NCI-H187 treated with DMSO at 0.1 percent for 48 hours (cell line): Measurements from ENCODE around the gene ZNF365.

ENCODE experiments used
- DNase-seq: peaks from one replicate; lab custom pipeline; 2025; lab: John Stamatoyannopoulos, UW

ZNF365 gene

DNA sequence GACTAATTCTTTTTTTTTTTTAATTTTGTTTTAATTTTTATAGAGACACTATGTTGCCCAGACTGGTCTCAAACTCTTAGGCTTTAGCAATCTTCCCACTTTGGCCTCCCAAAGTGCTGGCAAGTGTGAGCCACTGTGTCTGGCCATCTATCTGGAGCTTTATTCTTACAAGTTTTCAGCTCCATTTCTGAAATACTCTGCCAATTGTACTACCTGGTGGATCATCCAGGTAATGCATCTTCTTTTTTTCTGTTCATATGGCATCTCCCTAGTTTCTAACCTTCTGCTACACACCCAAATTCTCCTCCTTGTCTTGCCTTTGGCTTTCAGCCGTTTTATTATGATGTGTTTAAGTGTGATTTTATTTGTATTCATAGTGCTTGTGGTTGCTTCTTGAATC, 40.2 kb downstream of the ZNF365 start:
- DNase-seq: no peak

GRCh38 chr10:62422068-62422590, 48.0 kb downstream of the ZNF365 start:
- no peak for DNase-seq

DNA sequence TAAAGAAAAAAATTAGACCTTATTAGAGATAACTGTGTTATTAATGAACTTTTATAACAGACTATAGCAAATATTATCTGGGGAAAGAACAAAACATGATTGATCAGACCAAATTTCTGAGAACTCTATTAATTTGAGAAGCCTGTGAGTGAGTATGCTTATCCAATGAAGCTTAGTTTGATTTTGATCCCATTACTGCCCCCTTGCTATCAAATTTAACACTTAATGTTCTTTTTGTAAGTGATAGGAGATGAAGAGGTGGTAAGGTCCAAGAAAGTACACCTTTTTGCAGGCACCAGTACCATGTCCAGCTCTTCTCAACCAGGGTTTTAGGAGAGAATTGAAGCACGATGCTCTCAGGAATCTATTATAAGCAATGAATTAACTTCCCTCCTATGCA, 49.9 kb downstream of the ZNF365 start:
- no peak for DNase-seq

DNA sequence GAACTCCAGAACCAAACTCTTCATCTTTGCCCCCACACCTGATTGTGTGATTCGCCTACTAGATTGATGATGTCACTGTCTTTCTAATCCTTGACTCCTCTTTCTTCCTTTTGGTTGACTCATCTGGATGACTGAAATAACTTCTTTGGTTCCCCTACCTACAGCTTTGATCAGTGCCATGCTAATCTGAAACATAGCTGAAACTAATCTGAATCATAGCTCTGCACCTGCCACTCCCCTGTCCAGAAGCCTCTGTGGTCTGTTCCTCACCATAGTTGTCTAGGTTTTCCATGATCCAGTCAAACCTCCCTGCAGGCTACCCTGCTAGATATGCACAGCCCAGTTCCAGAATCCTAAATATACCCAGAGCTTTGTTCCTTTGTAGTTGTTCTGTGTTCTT, 51.9 kb downstream of the ZNF365 start:
- no peak for DNase-seq

DNA sequence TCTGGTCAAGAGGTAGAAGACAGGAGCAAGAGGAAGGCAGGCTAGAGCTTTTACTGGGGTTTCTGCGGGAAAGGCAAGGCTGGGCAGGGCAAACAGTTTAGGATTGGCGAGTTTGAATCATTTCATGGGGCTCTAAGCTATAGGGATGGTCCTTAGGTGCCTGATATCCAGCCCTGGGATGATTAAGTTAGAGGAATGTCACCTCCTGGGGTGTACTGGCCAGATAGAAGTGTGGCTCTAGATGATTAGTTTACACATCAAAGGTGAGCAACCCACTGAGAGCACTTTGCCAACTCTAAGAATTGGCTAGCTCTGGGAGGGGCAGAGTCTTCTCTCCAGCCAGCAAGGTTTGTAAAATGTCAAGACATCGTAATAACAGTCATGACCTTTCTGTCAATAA, 52.4 kb downstream of the ZNF365 start:
- no peak for DNase-seq

DNA sequence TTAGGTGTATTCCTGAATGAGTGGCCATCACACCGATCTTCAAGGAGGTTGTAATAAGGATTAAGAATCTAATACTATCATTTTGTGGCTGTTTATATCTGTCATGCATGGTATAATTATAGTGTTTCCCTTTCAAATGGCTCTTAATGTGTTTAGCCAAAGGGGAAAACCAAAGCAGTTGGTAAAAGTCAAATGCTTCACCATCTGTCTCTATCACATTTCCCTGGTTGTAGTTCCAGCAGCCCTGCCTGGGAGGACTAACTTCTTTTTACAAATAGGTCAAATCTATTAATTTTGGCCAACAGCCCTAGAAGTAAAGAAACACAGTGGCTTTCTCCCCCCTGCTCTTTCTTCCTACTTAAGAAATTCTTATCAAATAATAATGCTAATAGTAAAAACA, 56.7 kb downstream of the ZNF365 start:
- DNase-seq: no peak

DNA sequence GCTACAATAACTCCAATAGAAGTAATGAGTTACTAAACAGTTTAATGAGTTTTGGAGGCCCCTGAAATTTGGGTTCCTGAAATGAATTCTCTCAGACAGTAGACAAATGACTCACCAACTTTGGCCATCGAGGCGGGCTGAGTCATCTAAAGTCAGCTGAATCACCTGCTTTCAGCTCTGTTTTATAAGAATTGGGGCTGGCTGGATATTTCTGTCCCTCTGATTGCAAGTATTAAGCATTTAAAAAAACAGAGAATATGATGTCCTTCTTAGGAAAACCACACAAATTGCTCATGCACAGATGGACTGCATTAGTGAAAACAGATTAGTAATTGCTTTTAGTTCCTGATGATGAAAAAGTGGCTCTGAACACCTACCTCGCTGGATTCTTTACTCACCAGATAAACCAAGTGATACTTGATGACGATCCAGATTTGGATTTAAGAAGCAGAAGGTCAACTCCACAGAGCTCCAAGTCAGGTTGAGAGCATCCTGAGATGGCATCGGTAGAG, 59.1 kb downstream of the ZNF365 start:
- DNase-seq: no peak

DNA sequence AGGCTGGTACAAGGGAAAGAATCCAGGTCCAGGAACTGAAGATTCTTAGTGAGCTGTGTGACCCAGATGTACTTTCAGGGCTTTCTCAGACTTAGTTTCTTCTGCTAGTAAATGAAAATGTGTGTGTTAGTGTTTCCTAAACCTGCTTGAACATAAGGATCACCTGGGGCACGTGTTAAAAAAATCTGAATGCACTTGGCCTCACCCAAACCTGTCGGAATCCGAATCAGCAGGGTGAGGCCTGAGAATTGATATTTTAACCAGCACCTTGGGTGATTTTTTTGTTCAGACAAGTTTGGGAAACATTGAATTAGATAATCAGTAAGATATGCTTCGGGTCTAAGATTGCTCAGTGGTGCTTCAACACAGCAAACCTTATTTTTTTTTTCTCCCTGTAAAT, 59.7 kb downstream of the ZNF365 start:
- DNase-seq: no peak

- no peak for DNase-seq
Measured at GRCh38 chr10:62437696-62438095, 63.5 kb downstream of the ZNF365 start.

- no peak for DNase-seq
Measured at GRCh38 chr10:62442006-62442405, 67.8 kb downstream of the ZNF365 start.

GRCh38 chr10:62442894-62443669, 68.9 kb downstream of the ZNF365 start:
- no peak for DNase-seq

GRCh38 chr10:62443866-62444265, 69.7 kb downstream of the ZNF365 start:
- no peak for DNase-seq

GRCh38 chr10:62446627-62447026, 72.5 kb downstream of the ZNF365 start:
- no peak for DNase-seq

GRCh38 chr10:62450912-62451610, 76.9 kb downstream of the ZNF365 start:
- DNase-seq: no peak

GRCh38 chr10:62451611-62451975, 77.4 kb downstream of the ZNF365 start:
- DNase-seq: no peak
